Glutamatergic neuron (in vitro differentiated cells): ENCODE results near the gene TMEM139. TPM values are rescaled to one million over a fixed set of nuclear protein-coding genes. Genes with fewer than 3 reads are reported as not detected.
A peak's percentile ranks its signal among the peaks of the same experiment; 100 is the strongest.

ENCODE experiments used
- DNase-seq: peaks from one replicate; pipeline ENCODE4 v3.0.0; 2022
- H3K27ac Mint-ChIP-seq: one replicate; pipeline ENCODE4 v1.8.0; 2020; ENCODE audit warnings: mild to moderate bottlenecking, mixed read lengths, inconsistent platforms; ENCODE audit not compliant: unreplicated experiment
- H3K27me3 Mint-ChIP-seq: one replicate; pipeline ENCODE4 v1.8.0; 2020; ENCODE audit warnings: mild to moderate bottlenecking, moderate library complexity, mixed read lengths, inconsistent platforms; ENCODE audit not compliant: unreplicated experiment
- H3K36me3 Mint-ChIP-seq: one replicate; pipeline ENCODE4 v1.8.0; 2020; ENCODE audit warnings: mild to moderate bottlenecking, mixed read lengths, inconsistent platforms; ENCODE audit not compliant: unreplicated experiment
- H3K4me1 Mint-ChIP-seq: one replicate; pipeline ENCODE4 v1.8.0; 2020; ENCODE audit warnings: mild to moderate bottlenecking, low read depth, mixed read lengths, inconsistent platforms; ENCODE audit not compliant: unreplicated experiment
- H3K4me3 Mint-ChIP-seq: one replicate; pipeline ENCODE4 v1.8.0; 2020; ENCODE audit warnings: mild to moderate bottlenecking, mixed read lengths, inconsistent platforms; ENCODE audit not compliant: unreplicated experiment
- H3K9me3 Mint-ChIP-seq: one replicate; pipeline ENCODE4 v1.8.0; 2020; ENCODE audit warnings: mild to moderate bottlenecking, moderate library complexity, mixed read lengths, inconsistent platforms; ENCODE audit not compliant: unreplicated experiment
- total RNA-seq: library from RNA; stranded (reverse); fragmentation: NEBNext Ultra II Directional; extraction: Animal tissue kit (Norgen Biotek cat#: 25700); gene quantifications from one replicate; pipeline ENCODE4 v1.2.1, GENCODE V29; 2021; ENCODE audit not compliant: unreplicated experiment
- TF ChIP-seq, protein P1 (sequence below): fragments of 200-600 bp; sonication (generic); IDR thresholded peaks from one replicate; pipeline ENCODE4 v1.5.0; 2021; ENCODE audit not compliant: partially characterized antibody, unreplicated experiment

TMEM139 gene
- total RNA-seq, 1 donor from 2014 or later, result not detected

DNA sequence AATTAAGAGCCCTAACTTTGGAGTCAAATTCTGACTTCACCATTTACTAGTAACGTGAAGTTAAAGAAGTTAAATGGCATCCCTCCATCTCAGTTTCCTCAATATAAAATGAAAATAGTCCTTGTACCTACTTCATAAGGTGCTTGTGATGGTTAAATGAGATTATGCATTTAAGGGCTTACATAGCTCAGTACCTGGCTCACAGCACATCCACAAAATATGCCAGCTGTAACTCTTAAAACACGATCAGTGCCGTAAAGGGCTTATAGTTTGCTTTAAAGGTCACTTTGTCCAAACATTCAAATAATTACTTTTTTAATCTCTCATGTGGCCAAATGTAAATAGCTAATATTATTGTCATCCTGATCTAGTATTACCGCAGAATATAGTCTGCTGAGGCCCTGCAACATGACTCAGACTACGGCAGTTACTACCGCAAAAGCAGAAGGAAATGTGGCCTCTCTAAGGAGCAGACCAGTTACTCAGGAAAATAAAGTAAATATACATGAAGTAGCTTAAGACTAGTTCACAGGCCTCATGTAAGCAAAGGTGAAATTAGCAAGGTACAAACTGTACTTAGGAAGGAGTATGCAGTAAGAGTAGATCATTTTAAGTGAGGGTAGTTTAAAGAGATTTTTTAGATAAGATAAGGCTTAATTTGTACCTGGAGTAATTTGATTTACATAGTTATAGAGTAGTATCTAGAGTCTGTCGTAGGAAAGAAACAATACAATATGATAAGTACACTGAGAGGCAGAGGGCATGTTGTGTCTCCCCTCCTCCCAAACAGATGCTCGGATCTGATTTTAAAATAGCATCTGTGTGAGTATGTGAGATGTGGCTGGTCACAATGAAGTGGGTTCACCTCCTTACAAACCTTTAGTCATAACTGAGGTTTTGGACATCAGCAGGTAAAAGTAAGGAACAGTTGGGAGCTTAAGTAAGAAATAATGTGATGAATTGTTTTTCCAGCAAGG lies 16.5 kb downstream of the TMEM139 start:
- DNase-seq, result no peak
- no peaks in the 10 kb centered on the region for H3K9me3 Mint-ChIP-seq
- TF ChIP-seq, protein P1, sequence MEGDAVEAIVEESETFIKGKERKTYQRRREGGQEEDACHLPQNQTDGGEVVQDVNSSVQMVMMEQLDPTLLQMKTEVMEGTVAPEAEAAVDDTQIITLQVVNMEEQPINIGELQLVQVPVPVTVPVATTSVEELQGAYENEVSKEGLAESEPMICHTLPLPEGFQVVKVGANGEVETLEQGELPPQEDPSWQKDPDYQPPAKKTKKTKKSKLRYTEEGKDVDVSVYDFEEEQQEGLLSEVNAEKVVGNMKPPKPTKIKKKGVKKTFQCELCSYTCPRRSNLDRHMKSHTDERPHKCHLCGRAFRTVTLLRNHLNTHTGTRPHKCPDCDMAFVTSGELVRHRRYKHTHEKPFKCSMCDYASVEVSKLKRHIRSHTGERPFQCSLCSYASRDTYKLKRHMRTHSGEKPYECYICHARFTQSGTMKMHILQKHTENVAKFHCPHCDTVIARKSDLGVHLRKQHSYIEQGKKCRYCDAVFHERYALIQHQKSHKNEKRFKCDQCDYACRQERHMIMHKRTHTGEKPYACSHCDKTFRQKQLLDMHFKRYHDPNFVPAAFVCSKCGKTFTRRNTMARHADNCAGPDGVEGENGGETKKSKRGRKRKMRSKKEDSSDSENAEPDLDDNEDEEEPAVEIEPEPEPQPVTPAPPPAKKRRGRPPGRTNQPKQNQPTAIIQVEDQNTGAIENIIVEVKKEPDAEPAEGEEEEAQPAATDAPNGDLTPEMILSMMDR, result no peak
- H3K4me1 Mint-ChIP-seq, result no peaks in the 10 kb centered on the region
- no peak overlapping the region for H3K4me3 Mint-ChIP-seq
- peaks cover 5% of the 10 kb centered on the region for H3K36me3 Mint-ChIP-seq
- H3K27ac Mint-ChIP-seq, result no peak overlapping the region
- H3K27me3 Mint-ChIP-seq, result no peaks in the 10 kb centered on the region

DNA sequence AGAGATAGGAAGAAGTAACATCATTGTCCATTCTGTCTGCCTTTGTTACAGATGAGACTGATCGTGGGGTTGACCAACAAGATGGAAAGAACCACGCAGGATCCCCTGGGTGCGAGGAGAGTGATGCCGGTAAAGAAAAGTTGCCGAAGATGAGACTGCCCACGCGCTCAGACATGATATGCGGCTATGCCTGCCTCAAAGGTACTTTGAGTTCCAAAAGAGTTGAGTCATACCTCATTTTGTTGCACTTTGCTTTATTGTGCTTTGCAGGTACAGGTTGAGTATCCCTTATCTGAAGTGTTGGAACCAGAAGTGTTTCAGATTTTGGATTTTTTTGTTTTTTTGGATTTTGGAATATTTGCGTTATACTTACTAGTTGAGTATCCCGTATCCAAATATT lies 19.0 kb downstream of the TMEM139 start:
- Mint-ChIP-seq H3K27ac (no peak overlapping the region), H3K27me3 (no peaks in the 10 kb centered on the region), H3K4me1 (no peaks in the 10 kb centered on the region), H3K9me3 (peaks cover 6% of the 10 kb centered on the region), H3K4me3 (no peak overlapping the region), H3K36me3 (peaks cover 5% of the 10 kb centered on the region)
- TF ChIP-seq, protein P1, result no peak
- no peak for DNase-seq

DNA sequence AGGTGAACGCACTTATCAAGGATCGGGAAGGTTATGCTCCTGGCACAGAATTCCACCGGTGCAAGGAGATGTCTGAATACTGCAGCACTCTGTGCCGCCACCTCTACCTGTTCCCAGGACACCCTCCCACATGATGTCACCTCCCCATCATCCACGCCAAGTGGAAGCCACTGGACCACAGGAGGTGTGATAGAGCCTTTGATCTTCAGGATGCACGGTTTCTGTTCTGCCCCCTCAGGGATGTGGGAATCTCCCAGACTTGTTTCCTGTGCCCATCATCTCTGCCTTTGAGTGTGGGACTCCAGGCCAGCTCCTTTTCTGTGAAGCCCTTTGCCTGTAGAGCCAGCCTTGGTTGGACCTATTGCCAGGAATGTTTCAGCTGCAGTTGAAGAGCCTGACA lies 20.2 kb downstream of the TMEM139 start:
- Mint-ChIP-seq H3K36me3 (peaks cover 5% of the 10 kb centered on the region), H3K9me3 (peaks cover 6% of the 10 kb centered on the region), H3K27ac (peak overlapping the region; percentile 21), H3K27me3 (no peaks in the 10 kb centered on the region), H3K4me1 (no peaks in the 10 kb centered on the region), H3K4me3 (no peak overlapping the region)
- no peak for DNase-seq
- TF ChIP-seq, protein P1, result no peak

DNA sequence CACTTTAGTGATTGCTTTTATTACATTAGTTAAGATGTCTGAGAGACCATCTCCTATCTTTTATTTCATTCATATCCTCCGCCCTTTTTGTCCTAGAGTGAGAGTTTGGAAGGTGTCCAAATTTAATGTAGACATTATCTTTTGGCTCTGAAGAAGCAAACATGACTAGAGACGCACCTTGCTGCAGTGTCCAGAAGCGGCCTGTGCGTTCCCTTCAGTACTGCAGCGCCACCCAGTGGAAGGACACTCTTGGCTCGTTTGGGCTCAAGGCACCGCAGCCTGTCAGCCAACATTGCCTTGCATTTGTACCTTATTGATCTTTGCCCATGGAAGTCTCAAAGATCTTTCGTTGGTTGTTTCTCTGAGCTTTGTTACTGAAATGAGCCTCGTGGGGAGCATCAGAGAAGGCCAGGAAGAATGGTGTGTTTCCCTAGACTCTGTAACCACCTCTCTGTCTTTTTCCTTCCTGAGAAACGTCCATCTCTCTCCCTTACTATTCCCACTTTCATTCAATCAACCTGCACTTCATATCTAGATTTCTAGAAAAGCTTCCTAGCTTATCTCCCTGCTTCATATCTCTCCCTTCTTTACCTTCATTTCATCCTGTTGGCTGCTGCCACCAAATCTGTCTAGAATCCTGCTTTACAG lies 20.8 kb downstream of the TMEM139 start:
- H3K4me3 Mint-ChIP-seq, result no peak overlapping the region
- DNase-seq, result peak; percentile 84
- H3K36me3 Mint-ChIP-seq, result peaks cover 5% of the 10 kb centered on the region
- H3K4me1 Mint-ChIP-seq, result no peaks in the 10 kb centered on the region
- TF ChIP-seq, protein P1, result peak; percentile 70
- H3K27me3 Mint-ChIP-seq, result no peaks in the 10 kb centered on the region
- H3K9me3 Mint-ChIP-seq, result peaks cover 6% of the 10 kb centered on the region
- H3K27ac Mint-ChIP-seq, result no peak overlapping the region

DNA sequence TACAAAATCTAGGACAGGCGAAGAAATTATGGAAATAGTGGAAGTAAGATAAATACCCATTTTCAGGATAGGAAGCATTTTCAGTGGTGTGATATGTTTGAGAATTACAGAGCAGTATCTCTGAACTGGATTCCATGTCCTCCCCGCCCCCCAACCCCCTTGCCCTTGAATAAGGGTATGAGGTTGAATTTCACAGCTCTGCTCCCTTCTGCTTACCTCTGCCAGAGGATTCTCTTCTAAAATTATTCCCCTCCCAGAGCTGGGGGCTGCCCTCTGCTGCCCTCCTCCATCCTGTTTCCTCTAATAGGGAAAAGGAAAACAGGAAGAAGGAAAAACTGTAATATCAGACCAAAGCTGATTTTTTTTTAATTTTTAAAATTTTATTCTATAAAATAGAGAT lies 23.9 kb downstream of the TMEM139 start:
- TF ChIP-seq, protein P1, result no peak
- Mint-ChIP-seq H3K4me3 (no peak overlapping the region), H3K27me3 (no peaks in the 10 kb centered on the region), H3K4me1 (no peaks in the 10 kb centered on the region), H3K27ac (no peak overlapping the region), H3K36me3 (peaks cover 7% of the 10 kb centered on the region), H3K9me3 (peaks cover 6% of the 10 kb centered on the region)
- DNase-seq, result no peak
